ENCODE data around the gene SLC39A3.

GRCh38 chr19:2780284-2780683 lies 40.5 kb upstream of the SLC39A3 start:
- TF ChIP-seq, protein P1, sequence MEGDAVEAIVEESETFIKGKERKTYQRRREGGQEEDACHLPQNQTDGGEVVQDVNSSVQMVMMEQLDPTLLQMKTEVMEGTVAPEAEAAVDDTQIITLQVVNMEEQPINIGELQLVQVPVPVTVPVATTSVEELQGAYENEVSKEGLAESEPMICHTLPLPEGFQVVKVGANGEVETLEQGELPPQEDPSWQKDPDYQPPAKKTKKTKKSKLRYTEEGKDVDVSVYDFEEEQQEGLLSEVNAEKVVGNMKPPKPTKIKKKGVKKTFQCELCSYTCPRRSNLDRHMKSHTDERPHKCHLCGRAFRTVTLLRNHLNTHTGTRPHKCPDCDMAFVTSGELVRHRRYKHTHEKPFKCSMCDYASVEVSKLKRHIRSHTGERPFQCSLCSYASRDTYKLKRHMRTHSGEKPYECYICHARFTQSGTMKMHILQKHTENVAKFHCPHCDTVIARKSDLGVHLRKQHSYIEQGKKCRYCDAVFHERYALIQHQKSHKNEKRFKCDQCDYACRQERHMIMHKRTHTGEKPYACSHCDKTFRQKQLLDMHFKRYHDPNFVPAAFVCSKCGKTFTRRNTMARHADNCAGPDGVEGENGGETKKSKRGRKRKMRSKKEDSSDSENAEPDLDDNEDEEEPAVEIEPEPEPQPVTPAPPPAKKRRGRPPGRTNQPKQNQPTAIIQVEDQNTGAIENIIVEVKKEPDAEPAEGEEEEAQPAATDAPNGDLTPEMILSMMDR (IDR thresholded peaks at IDR 0.05) = no peak
- no peak for TF ChIP-seq POLR2A (IDR thresholded peaks at IDR 0.05)

All from thyroid gland (tissue), 4 donors.